Measurements from ENCODE around the gene CXCR5. TPM values are rescaled to one million over a fixed set of nuclear protein-coding genes. Genes with fewer than 3 reads are reported as not detected.

Gene CXCR5
- total and polyA plus RNA-seq, 10 of the 15 experiments (the other 5 are each of a cell fraction or from before 2014, with no cell fraction given): 0.03 to 0.63 (median 0.25) TPM

- TF ChIP-seq, protein P1, sequence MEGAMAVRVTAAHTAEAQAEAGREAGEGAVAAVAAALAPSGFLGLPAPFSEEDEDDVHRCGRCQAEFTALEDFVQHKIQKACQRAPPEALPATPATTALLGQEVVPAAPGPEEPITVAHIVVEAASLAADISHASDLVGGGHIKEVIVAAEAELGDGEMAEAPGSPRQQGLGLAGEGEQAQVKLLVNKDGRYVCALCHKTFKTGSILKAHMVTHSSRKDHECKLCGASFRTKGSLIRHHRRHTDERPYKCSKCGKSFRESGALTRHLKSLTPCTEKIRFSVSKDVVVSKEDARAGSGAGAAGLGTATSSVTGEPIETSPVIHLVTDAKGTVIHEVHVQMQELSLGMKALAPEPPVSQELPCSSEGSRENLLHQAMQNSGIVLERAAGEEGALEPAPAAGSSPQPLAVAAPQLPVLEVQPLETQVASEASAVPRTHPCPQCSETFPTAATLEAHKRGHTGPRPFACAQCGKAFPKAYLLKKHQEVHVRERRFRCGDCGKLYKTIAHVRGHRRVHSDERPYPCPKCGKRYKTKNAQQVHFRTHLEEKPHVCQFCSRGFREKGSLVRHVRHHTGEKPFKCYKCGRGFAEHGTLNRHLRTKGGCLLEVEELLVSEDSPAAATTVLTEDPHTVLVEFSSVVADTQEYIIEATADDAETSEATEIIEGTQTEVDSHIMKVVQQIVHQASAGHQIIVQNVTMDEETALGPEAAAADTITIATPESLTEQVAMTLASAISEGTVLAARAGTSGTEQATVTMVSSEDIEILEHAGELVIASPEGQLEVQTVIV (IDR thresholded peaks at IDR 0.05; ENCODE audit: borderline replicate concordance, partially characterized antibody): no peak
- TF ChIP-seq ATF7 (IDR thresholded peaks at IDR 0.05; ENCODE audit: low read depth): peak; percentile 72
- TF ChIP-seq NFIC (IDR thresholded peaks at IDR 0.05; ENCODE audit: low read depth, low read length): no peak
- no peak for TF ChIP-seq REST (IDR thresholded peaks at IDR 0.05; ENCODE audit: low read depth, low read length)
- TF ChIP-seq NFXL1 (IDR thresholded peaks at IDR 0.05; ENCODE audit: borderline replicate concordance): no peak
- TF ChIP-seq YY1 (IDR thresholded peaks at IDR 0.05; ENCODE audit: low read depth, low read length): no peak
- TF ChIP-seq, protein P2, sequence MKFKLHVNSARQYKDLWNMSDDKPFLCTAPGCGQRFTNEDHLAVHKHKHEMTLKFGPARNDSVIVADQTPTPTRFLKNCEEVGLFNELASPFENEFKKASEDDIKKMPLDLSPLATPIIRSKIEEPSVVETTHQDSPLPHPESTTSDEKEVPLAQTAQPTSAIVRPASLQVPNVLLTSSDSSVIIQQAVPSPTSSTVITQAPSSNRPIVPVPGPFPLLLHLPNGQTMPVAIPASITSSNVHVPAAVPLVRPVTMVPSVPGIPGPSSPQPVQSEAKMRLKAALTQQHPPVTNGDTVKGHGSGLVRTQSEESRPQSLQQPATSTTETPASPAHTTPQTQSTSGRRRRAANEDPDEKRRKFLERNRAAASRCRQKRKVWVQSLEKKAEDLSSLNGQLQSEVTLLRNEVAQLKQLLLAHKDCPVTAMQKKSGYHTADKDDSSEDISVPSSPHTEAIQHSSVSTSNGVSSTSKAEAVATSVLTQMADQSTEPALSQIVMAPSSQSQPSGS (IDR thresholded peaks at IDR 0.05; ENCODE audit: low read length): no peak
- no peak for TF ChIP-seq NRF1 (conservative IDR thresholded peaks at IDR 0.05; ENCODE audit: low read depth, low read length)
- peak; percentile 63; the same call in 1 of the 2 replicates for TF ChIP-seq IRF4 (IDR thresholded peaks at IDR 0.05; ENCODE audit: low read depth, low read length)
- peak; percentile 81 for TF ChIP-seq IKZF1 (conservative IDR thresholded peaks at IDR 0.05)
- no peak for TF ChIP-seq MEF2A (IDR thresholded peaks at IDR 0.05; ENCODE audit: insufficient read depth, low read depth, low read length)
- TF ChIP-seq, protein P3, sequence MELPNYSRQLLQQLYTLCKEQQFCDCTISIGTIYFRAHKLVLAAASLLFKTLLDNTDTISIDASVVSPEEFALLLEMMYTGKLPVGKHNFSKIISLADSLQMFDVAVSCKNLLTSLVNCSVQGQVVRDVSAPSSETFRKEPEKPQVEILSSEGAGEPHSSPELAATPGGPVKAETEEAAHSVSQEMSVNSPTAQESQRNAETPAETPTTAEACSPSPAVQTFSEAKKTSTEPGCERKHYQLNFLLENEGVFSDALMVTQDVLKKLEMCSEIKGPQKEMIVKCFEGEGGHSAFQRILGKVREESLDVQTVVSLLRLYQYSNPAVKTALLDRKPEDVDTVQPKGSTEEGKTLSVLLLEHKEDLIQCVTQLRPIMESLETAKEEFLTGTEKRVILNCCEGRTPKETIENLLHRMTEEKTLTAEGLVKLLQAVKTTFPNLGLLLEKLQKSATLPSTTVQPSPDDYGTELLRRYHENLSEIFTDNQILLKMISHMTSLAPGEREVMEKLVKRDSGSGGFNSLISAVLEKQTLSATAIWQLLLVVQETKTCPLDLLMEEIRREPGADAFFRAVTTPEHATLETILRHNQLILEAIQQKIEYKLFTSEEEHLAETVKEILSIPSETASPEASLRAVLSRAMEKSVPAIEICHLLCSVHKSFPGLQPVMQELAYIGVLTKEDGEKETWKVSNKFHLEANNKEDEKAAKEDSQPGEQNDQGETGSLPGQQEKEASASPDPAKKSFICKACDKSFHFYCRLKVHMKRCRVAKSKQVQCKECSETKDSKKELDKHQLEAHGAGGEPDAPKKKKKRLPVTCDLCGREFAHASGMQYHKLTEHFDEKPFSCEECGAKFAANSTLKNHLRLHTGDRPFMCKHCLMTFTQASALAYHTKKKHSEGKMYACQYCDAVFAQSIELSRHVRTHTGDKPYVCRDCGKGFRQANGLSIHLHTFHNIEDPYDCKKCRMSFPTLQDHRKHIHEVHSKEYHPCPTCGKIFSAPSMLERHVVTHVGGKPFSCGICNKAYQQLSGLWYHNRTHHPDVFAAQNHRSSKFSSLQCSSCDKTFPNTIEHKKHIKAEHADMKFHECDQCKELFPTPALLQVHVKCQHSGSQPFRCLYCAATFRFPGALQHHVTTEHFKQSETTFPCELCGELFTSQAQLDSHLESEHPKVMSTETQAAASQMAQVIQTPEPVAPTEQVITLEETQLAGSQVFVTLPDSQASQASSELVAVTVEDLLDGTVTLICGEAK (IDR thresholded peaks at IDR 0.05; ENCODE audit: borderline replicate concordance): no peak; the same call in 1 of the 2 replicates
- TF ChIP-seq GATAD2B (conservative IDR thresholded peaks at IDR 0.05; ENCODE audit: low read depth): peak; percentile 92
- no peak for TF ChIP-seq YBX1 (IDR thresholded peaks at IDR 0.05)
- TF ChIP-seq EP300 (IDR thresholded peaks at IDR 0.05; ENCODE audit: borderline replicate concordance in 1 of 2, control insufficient read depth in 1 of 2, low read depth in 2 of 2, low read length in 2 of 2): peak; percentile 15 to 60; a peak in 1 of 4 replicates
- no peak; the same call in 1 of the 2 replicates for TF ChIP-seq HCFC1 (IDR thresholded peaks at IDR 0.05; ENCODE audit: low read length)
Observed at GRCh38 chr11:118928101-118928869, 44.6 kb downstream of the CXCR5 start (continued).
